Keratinocyte (primary cell): Measurements from ENCODE around the gene DPP9. TPM values are rescaled to one million over a fixed set of nuclear protein-coding genes. Genes with fewer than 3 reads are reported as not detected.

Experiments used
- DNase-seq: peaks from one replicate; pipeline ENCODE4 v3.0.0-alpha.2; 2011; ENCODE audit warnings: low read depth, missing footprints, low spot score
- FAIRE-seq: peaks from 2 replicates; lab custom pipeline; 2011; peaks lifted over from hg19 to GRCh38; lab: Jason Lieb, UNC
- H2AFZ ChIP-seq: 2 replicates; pipeline ENCODE4 v1.6.0; 2012; ENCODE audit warnings: low read length, control low read depth, inconsistent platforms; ENCODE audit not compliant: control insufficient read depth
- H3K27ac ChIP-seq: 2 replicates; pipeline ENCODE4 v1.5.1; 2011; ENCODE audit warnings: low read length; ENCODE audit not compliant: control insufficient read depth, insufficient read depth
- H3K27me3 ChIP-seq: 3 replicates; pipeline ENCODE4 v1.6.0; 2011; ENCODE audit warnings: low read length; ENCODE audit not compliant: control insufficient read depth, insufficient read depth; ENCODE audit errors: extremely low read depth
- H3K36me3 ChIP-seq, 2 experiments: 2 replicates in 1 of 2; 3 replicates in 1 of 2; pipeline ENCODE4 v1.5.1; 2011; ENCODE audit warnings: low read length in 2 of 2, mild to moderate bottlenecking in 1 of 2; ENCODE audit not compliant: control insufficient read depth in 2 of 2, insufficient read depth in 2 of 2; ENCODE audit errors: extremely low read depth in 1 of 2
- H3K4me1 ChIP-seq: 3 replicates; pipeline ENCODE4 v1.5.1; 2011; ENCODE audit warnings: low read length; ENCODE audit not compliant: control insufficient read depth, insufficient read depth; ENCODE audit errors: extremely low read depth
- H3K4me2 ChIP-seq: 3 replicates; pipeline ENCODE4 v1.6.0; 2011; ENCODE audit warnings: low read depth, low read length; ENCODE audit not compliant: control insufficient read depth, insufficient read depth; ENCODE audit errors: extremely low read depth
- H3K4me3 ChIP-seq, 3 experiments: fragments of 200-600 bp in 1 of 3; sonication (generic) in 1 of 3; 2 replicates in 2 of 3; 3 replicates in 1 of 3; pipeline ENCODE4 v1.5.1; 2011 to 2016; ENCODE audit warnings: low read length in 3 of 3, mild to moderate bottlenecking in 3 of 3, control low read depth in 2 of 3, inconsistent platforms in 1 of 3, low read depth in 1 of 3, mixed read lengths in 1 of 3, mixed run types in 1 of 3, moderate library complexity in 1 of 3; ENCODE audit not compliant: control insufficient read depth in 2 of 3, insufficient read depth in 2 of 3; ENCODE audit errors: extremely low read depth in 1 of 3
- H3K79me2 ChIP-seq: 2 replicates; pipeline ENCODE4 v1.6.0; 2012; ENCODE audit warnings: low read length; ENCODE audit not compliant: control insufficient read depth, insufficient read depth
- H3K9ac ChIP-seq: 3 replicates; pipeline ENCODE4 v1.6.0; 2011; ENCODE audit warnings: low read length; ENCODE audit not compliant: control insufficient read depth, insufficient read depth; ENCODE audit errors: extremely low read depth
- H3K9me1 ChIP-seq: 3 replicates; pipeline ENCODE4 v1.6.0; 2011; ENCODE audit warnings: low read length; ENCODE audit not compliant: control insufficient read depth, insufficient read depth; ENCODE audit errors: extremely low read depth
- H3K9me3 ChIP-seq: 2 replicates; pipeline ENCODE4 v1.5.1; 2012; ENCODE audit warnings: low read depth, low read length; ENCODE audit not compliant: control insufficient read depth
- H4K20me1 ChIP-seq: 3 replicates; pipeline ENCODE4 v1.6.0; 2011; ENCODE audit warnings: low read length; ENCODE audit not compliant: control insufficient read depth, insufficient read depth; ENCODE audit errors: extremely low read depth
- CTCF ChIP-seq, 3 experiments: IDR thresholded peaks in 1 of 3; conservative IDR thresholded peaks in 1 of 3; optimal IDR thresholded peaks in 1 of 3; 2 replicates in 2 of 3; 3 replicates in 1 of 3; pipeline versions ENCODE3 to v1.5.1; 2011; ENCODE audit warnings: low read length in 3 of 3, mild to moderate bottlenecking in 3 of 3, moderate library complexity in 2 of 3, control low read depth in 1 of 3, inconsistent platforms in 1 of 3; ENCODE audit not compliant: insufficient read depth in 2 of 3; ENCODE audit errors: extremely low read depth in 1 of 3
- EZH2 ChIP-seq: IDR thresholded peaks from one replicate; pipeline ENCODE4 v1.6.1; 2012; ENCODE audit warnings: inconsistent platforms, mild to moderate bottlenecking, low read length, moderate library complexity
- dilution Hi-C: fragments of 300-500 bp; cut with MboI; formaldehyde crosslinking; loops from one replicate; pipeline ENCODE4 v1.7.0; 2020; ENCODE audit warnings: low sequenced_read_pairs; ENCODE audit not compliant: extremely low pct_ligation_motif_present
- polyA plus RNA-seq, 5 experiments: library from polyadenylated mRNA; depleted of rRNA in 3 of 5; stranded (reverse) in 3 of 5; stranded (forward) in 1 of 5; unstranded in 1 of 5; fragments of >200 nt; gene quantifications; 1 replicate in 1 of 5; 2 replicates in 3 of 5; 3 replicates in 1 of 5; pipeline versions ENCODE4 v1.2.1 to v1.2.3, GENCODE V29; 2011 to 2012; ENCODE audit warnings: missing spikeins in 2 of 5, low read depth in 1 of 5, low replicate concordance in 1 of 5
- small RNA-seq, 3 experiments: library from RNA; depleted of rRNA; stranded (forward); fragments of <200 nt; gene quantifications; one replicate each; pipeline ENCODE3, GENCODE V24; 2012; ENCODE audit warnings: low read depth in 3 of 3, low replicate concordance in 1 of 3; ENCODE audit not compliant: insufficient read length in 3 of 3

Gene DPP9
- polyA plus RNA-seq, 1 donor (not counting 4 experiments of a cell fraction or from before 2014, with no cell fraction given): 19.2 TPM

GRCh38 chr19:4635754-4636116 lies 87.9 kb downstream of the DPP9 start:
- no peaks in the 10 kb centered on the region for H3K36me3 ChIP-seq
- H3K9me3 ChIP-seq: no peaks in the 10 kb centered on the region
- peak overlapping the region; percentile 28 to 53 (median 43) for H3K4me3 ChIP-seq
- no peaks in the 10 kb centered on the region for H3K27me3 ChIP-seq
- peak overlapping the region; percentile 85 for H3K4me2 ChIP-seq
- dilution Hi-C loops: no loop called here
- H3K9me1 ChIP-seq: no peaks in the 10 kb centered on the region
- H3K27ac ChIP-seq: no peak overlapping the region
- H3K9ac ChIP-seq: peak overlapping the region; percentile 64
- peaks cover 11% of the 10 kb centered on the region for H3K79me2 ChIP-seq
- FAIRE-seq (no peak), DNase-seq (no peak)
- no peaks in the 10 kb centered on the region for H4K20me1 ChIP-seq
- peaks cover 45% of the 10 kb centered on the region for H3K4me1 ChIP-seq
- TF ChIP-seq EZH2: no peak
- TF ChIP-seq CTCF (optimal IDR thresholded peaks at IDR 0.05 in 1 of 3, IDR thresholded peaks at IDR 0.05 in 1 of 3, conservative IDR thresholded peaks at IDR 0.05 in 1 of 3; ENCODE audit: extremely low read depth in 1 of 3, insufficient read depth in 2 of 3, low read length in 3 of 3): no peak
- H2AFZ ChIP-seq: peak overlapping the region; percentile 66

- H3K36me3 ChIP-seq: no peaks in the 10 kb centered on the region
- H3K27me3 ChIP-seq: no peaks in the 10 kb centered on the region
- TF ChIP-seq EZH2 (no peak), CTCF (optimal IDR thresholded peaks at IDR 0.05 in 1 of 3, IDR thresholded peaks at IDR 0.05 in 1 of 3, conservative IDR thresholded peaks at IDR 0.05 in 1 of 3; ENCODE audit: extremely low read depth in 1 of 3, insufficient read depth in 2 of 3, low read length in 3 of 3) (peak; percentile 87 to 95 (median 92))
- dilution Hi-C loops: no loop called here
- peak overlapping the region; percentile 66 for H3K27ac ChIP-seq
- no peak overlapping the region for H3K4me3 ChIP-seq
- peak; percentile 72 for DNase-seq
- FAIRE-seq: peak; percentile 66
- H3K9me3 ChIP-seq: no peaks in the 10 kb centered on the region
- no peaks in the 10 kb centered on the region for H4K20me1 ChIP-seq
- H3K9ac ChIP-seq: no peak overlapping the region
- H3K4me2 ChIP-seq: no peak overlapping the region
- H3K79me2 ChIP-seq: no peaks in the 10 kb centered on the region
- peaks cover 29% of the 10 kb centered on the region for H3K4me1 ChIP-seq
- H2AFZ ChIP-seq: peak overlapping the region; percentile 10
- no peaks in the 10 kb centered on the region for H3K9me1 ChIP-seq
Observed at GRCh38 chr19:4633140-4633967, 90.3 kb downstream of the DPP9 start.

Small RNAs within 50 kb of the gene (small RNA-seq; reads per million reads assigned to genes)
- 0.07 to 1.0 (median 0.33) reads per million in 3 experiments for gene MIR7-3

Other genes with a start within 250 kb of the DPP9 start
- gene PLIN4, start 205.4 kb downstream of the DPP9 start, polyA plus RNA-seq: 0.01 TPM in 1 of 3 replicates, not detected in the others
- gene PLIN5, start 188.6 kb downstream of the DPP9 start, polyA plus RNA-seq: 0.04 TPM in 1 of 3 replicates, not detected in the others
- 1.2 to 3.5 TPM (median 1.3 TPM) in 3 replicates for gene LRG1, start 183.8 kb downstream of the DPP9 start, polyA plus RNA-seq
- 0.41 to 1.1 TPM (median 1.1 TPM) in 3 replicates for gene SEMA6B, start 164.2 kb downstream of the DPP9 start, polyA plus RNA-seq
- gene TNFAIP8L1, start 84.3 kb downstream of the DPP9 start, polyA plus RNA-seq: 2.5 to 5.1 TPM (median 4.7 TPM) in 3 replicates
- 80.3 to 141 TPM (median 85.9 TPM) in 3 replicates for gene MYDGF, start 53.5 kb downstream of the DPP9 start, polyA plus RNA-seq
- 3.5 to 6.2 TPM (median 4.8 TPM) in 3 replicates for gene FEM1A, start 67.9 kb upstream of the DPP9 start, polyA plus RNA-seq
- gene TICAM1, start 107.9 kb upstream of the DPP9 start, polyA plus RNA-seq: 2.1 to 2.5 TPM (median 2.2 TPM) in 3 replicates
- 70.7 to 107 TPM (median 87.3 TPM) in 3 replicates for gene PLIN3, start 143.8 kb upstream of the DPP9 start, polyA plus RNA-seq
- not detected in 3 replicates for gene ARRDC5, start 179.1 kb upstream of the DPP9 start, polyA plus RNA-seq
- gene UHRF1, start 185.7 kb upstream of the DPP9 start, polyA plus RNA-seq: 3.2 to 16.3 TPM (median 9.7 TPM) in 3 replicates
- 6.0 to 8.9 TPM (median 6.2 TPM) in 3 replicates for gene KDM4B, start 245.3 kb upstream of the DPP9 start, polyA plus RNA-seq